Panc1 (cell line): ENCODE data around the gene MAD1L1. TPM values are rescaled to one million over a fixed set of nuclear protein-coding genes. Genes with fewer than 3 reads are reported as not detected.

Source experiments
- ATAC-seq: fragments of 200-7000 bp; cut with Tn5 transposase; 2 replicates; pipeline ENCODE4 v1.9.1; 2020; ENCODE audit warnings: mild to moderate bottlenecking, moderate library complexity
- BruUV-seq: library from RNA; stranded (reverse); fragments of 400-500 nt; replicated peaks from 2 replicates; lab custom pipeline; 2021; lab: Mats Ljungman, UMichigan
- CTCF ChIA-PET: fragments of 300-600 bp; sonication (Branson Sonifier 250); formaldehyde crosslinking; loops from one replicate; lab custom pipeline; 2022; ENCODE audit warnings: antibody characterized with exemption; lab: Charles Lee
- POLR2A ChIA-PET: fragments of 300-600 bp; sonication (Branson Sonifier 250); formaldehyde crosslinking; loops from one replicate; lab custom pipeline; 2022; ENCODE audit warnings: antibody characterized with exemption; lab: Charles Lee
- DNase-seq: peaks from one replicate; pipeline ENCODE4 v3.0.0-alpha.2; 2010; ENCODE audit warnings: low read depth, low spot score
- H3K27ac ChIP-seq: 2 replicates; pipeline ENCODE4 v1.5.1; 2011; ENCODE audit warnings: mild to moderate bottlenecking, low read length, inconsistent platforms
- H3K27me3 ChIP-seq: fragments of 200-500 bp; sonication (Bioruptor generic); 2 replicates; pipeline ENCODE4 v1.6.0; 2014; ENCODE audit warnings: low read length, inconsistent platforms; ENCODE audit not compliant: control insufficient read depth, insufficient read depth
- H3K36me3 ChIP-seq: fragments of 200-500 bp; sonication (Bioruptor generic); 2 replicates; pipeline ENCODE4 v1.5.1; 2014; ENCODE audit warnings: inconsistent platforms, mild to moderate bottlenecking, low read length, moderate library complexity; ENCODE audit not compliant: control insufficient read depth, insufficient read depth
- H3K4me1 ChIP-seq: 2 replicates; pipeline ENCODE4 v1.5.1; 2011; ENCODE audit warnings: inconsistent platforms, mild to moderate bottlenecking, low read length, moderate library complexity; ENCODE audit not compliant: control insufficient read depth, insufficient read depth
- H3K4me3 ChIP-seq, 2 experiments: 2 replicates each; pipeline ENCODE4 v1.5.1; 2011 to 2012; ENCODE audit warnings: low read depth in 2 of 2, low read length in 2 of 2, mild to moderate bottlenecking in 2 of 2, inconsistent platforms in 1 of 2, moderate library complexity in 1 of 2
- H3K9me3 ChIP-seq: fragments of 200-500 bp; sonication (Bioruptor generic); 2 replicates; pipeline ENCODE4 v1.5.1; 2014; ENCODE audit warnings: low read depth, mild to moderate bottlenecking, inconsistent platforms, low read length, moderate library complexity; ENCODE audit not compliant: control insufficient read depth, insufficient read depth
- CTCF ChIP-seq: fragments of 450-650 bp; IDR thresholded peaks from 2 replicates; pipeline ENCODE4 v1.5.1; 2017; ENCODE audit warnings: mild to moderate bottlenecking
- POLR2AphosphoS5 ChIP-seq: IDR thresholded peaks from 2 replicates; pipeline ENCODE4 v1.6.1; 2012; ENCODE audit warnings: mild to moderate bottlenecking, low read depth, low read length, moderate library complexity
- REST ChIP-seq, 2 experiments: IDR thresholded peaks; 2 replicates each; pipeline ENCODE4 v1.6.1; 2011 to 2012; ENCODE audit warnings: low read depth in 2 of 2, control low read depth in 1 of 2, low read length in 1 of 2, mild to moderate bottlenecking in 1 of 2, moderate library complexity in 1 of 2; ENCODE audit not compliant: insufficient read depth in 1 of 2
- SIN3A ChIP-seq: IDR thresholded peaks from 2 replicates; pipeline ENCODE4 v1.6.1; 2012; ENCODE audit warnings: low read depth, mild to moderate bottlenecking, low read length, moderate library complexity, borderline replicate concordance; ENCODE audit not compliant: insufficient read depth
- TCF7L2 ChIP-seq: IDR thresholded peaks from 2 replicates; pipeline ENCODE4 v1.6.1; 2011; ENCODE audit warnings: mild to moderate bottlenecking, low read depth, low read length, inconsistent platforms
- in situ Hi-C: cut with HindIII; loops from 2 replicates; pipeline ENCODE4 v1.10.0; 2016; ENCODE audit warnings: low sequenced_read_pairs, low pct_unique_long_range_greater_than_20kb
- intact Hi-C: fragments of 100-400 bp; cut with micrococcal nuclease; formaldehyde crosslinking; loops from one replicate; pipeline ENCODE4 v1.10.0; 2022; ENCODE audit not compliant: unreplicated experiment
- total RNA-seq: library from RNA; stranded (reverse); gene quantifications from one replicate; pipeline ENCODE4 v1.2.1, GENCODE V29; 2021; ENCODE audit not compliant: unreplicated experiment

Gene MAD1L1
- total RNA-seq, 1 experiment from 2014 or later = 70.8 TPM

GRCh38 chr7:2132243-2132642, 100.5 kb downstream of the MAD1L1 start:
- Histone ChIP-seq H3K4me3 (no peak overlapping the region), H3K36me3 (no peaks in the 10 kb centered on the region), H3K27ac (no peak overlapping the region), H3K9me3 (no peaks in the 10 kb centered on the region), H3K4me1 (no peaks in the 10 kb centered on the region), H3K27me3 (no peaks in the 10 kb centered on the region)
- DNase-seq (no peak), ATAC-seq (no peak)
- TF ChIP-seq REST (IDR thresholded peaks at IDR 0.05; ENCODE audit: insufficient read depth in 1 of 2, low read depth in 2 of 2, low read length in 1 of 2) (no peak), SIN3A (no peak), CTCF (no peak), POLR2AphosphoS5 (no peak)
- in situ Hi-C loops = loop anchor here (10.0 kb wide), 1 partner anchor 63 kb away; no protein-coding TSS in a partner anchor
- no TSS peak for BruUV-seq
- intact Hi-C loops = no loop called here
- POLR2A ChIA-PET = no interaction called here
- CTCF ChIA-PET = no interaction called here

GRCh38 chr7:2131800-2132199, 100.9 kb downstream of the MAD1L1 start:
- no peaks in the 10 kb centered on the region for H3K4me1 ChIP-seq
- no peak overlapping the region for H3K27ac ChIP-seq
- ChIA-PET POLR2A (no interaction called here), CTCF (no interaction called here)
- intact Hi-C loops = no loop called here
- DNase-seq (no peak), ATAC-seq (no peak)
- H3K27me3 ChIP-seq = no peaks in the 10 kb centered on the region
- H3K36me3 ChIP-seq = no peaks in the 10 kb centered on the region
- in situ Hi-C loops = loop anchor here (10.0 kb wide), 1 partner anchor 63 kb away; no protein-coding TSS in a partner anchor
- H3K4me3 ChIP-seq = no peak overlapping the region
- no TSS peak for BruUV-seq
- TF ChIP-seq CTCF (no peak), POLR2AphosphoS5 (no peak), REST (IDR thresholded peaks at IDR 0.05; ENCODE audit: insufficient read depth in 1 of 2, low read depth in 2 of 2, low read length in 1 of 2) (no peak), TCF7L2 (no peak), SIN3A (no peak)
- no peaks in the 10 kb centered on the region for H3K9me3 ChIP-seq
